Midbrain (tissue), 1 donor: ENCODE data around the gene SIGLEC6.

Source experiments
- DNase-seq: peaks from one replicate; lab custom pipeline; 2025; lab: John Stamatoyannopoulos, UW

Gene SIGLEC6

DNA sequence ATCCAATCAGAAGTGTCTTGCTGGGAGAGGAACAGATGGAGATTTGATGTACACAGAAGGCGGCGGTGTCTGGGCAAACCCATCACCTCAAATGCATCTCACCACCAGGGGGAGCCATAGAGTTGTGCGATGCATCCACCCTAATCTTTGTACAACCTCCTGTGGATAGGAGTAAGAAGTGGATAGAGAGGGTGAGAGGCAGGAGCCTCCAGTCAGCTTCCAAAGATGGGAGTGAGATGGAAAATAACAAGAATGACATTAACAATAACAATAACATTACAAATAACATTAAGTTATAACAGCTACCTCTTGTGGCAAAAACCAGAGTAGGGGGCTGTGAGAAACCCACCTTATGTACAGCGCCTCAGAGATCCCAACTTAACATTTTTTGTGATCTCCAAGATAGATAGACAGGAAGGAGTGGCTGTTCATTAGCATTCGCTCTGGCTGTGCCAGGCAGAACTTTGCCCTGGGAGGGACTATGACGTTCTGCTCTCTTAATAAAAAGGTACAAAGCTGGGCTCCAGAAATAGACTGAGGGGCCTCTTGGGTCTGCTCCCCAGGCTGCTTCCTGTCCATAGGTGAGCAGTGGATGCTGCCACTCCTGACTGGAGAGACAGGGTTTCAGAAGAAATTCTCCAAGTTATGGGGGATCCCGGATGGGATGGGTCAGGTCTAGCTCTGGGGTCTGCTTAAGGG, 58.3 kb downstream of the SIGLEC6 start:
- peak; percentile 49 for DNase-seq

DNA sequence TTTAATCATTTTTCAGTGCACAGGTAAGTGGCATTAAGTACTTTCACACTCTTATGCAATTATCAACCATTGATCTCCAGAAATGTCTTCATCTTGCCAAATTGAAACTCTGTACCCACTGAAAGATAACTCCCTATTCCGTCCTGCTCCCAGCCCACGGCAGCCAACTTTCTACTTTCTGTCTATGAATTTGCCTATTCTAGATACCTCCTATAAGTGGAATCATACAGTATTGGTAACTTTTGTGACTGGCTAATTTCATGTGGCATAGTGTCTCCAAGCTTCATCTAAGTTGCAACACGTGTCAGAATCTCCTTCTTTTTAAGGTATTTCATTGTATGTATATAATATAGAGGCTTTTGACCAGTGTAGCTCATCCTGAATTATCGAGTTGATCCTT, 58.9 kb downstream of the SIGLEC6 start:
- no peak for DNase-seq

DNA sequence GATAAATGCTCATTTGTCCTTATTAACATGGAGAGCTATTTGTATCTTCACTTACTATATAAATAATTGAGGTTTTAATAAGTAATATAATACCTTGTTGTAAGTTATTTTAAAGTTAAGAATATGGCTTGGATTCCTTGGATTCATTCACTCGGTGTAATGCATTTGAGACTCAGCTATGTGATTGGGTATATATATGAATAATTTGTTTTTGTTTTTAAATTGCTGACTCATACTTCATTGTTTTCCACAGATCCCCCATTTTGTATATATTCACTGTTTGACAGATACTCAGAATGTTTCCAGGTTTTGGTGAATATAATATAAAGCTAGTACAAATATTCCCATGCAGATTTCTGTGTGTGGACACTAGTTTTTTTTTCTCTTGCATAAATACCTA, 59.9 kb downstream of the SIGLEC6 start:
- DNase-seq, result no peak

DNA sequence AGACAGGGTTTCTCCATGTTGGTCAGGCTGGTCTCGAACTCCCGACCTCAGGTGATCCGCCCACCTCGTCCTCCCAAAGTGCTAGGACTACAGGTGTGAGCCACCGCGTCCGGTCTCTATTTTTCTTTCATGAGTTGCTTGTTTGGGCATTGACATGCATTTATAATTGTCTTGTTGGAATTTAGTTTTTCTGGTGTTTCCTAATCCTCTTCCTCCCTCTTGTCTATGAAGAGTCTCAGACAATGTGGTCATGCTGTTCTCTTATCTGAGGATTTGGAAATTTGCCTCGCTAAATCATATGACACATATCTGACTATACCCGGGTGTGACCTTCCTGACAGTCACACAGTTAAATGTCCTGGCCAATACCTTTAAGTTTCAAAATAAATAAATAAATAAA, 60.5 kb downstream of the SIGLEC6 start:
- no peak for DNase-seq

DNA sequence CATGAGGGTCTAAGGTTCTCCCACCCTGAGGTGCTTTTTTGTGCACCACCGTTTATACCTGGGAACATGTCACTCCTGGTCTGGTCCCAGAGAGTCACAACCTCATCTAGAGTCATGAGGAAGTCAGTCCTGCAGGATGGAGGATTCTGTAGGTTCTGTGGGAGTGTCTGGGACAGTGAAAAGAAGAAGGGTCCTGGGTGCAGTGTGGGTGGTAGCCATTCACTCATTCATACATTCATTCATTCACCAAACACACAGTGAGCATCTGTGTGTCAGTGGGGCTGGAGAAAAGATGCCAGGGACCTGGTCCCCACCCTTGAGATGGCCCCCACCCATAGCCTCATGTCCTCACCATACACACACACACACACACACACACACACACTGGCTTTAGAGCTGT, 61.8 kb downstream of the SIGLEC6 start:
- DNase-seq, result no peak

DNA sequence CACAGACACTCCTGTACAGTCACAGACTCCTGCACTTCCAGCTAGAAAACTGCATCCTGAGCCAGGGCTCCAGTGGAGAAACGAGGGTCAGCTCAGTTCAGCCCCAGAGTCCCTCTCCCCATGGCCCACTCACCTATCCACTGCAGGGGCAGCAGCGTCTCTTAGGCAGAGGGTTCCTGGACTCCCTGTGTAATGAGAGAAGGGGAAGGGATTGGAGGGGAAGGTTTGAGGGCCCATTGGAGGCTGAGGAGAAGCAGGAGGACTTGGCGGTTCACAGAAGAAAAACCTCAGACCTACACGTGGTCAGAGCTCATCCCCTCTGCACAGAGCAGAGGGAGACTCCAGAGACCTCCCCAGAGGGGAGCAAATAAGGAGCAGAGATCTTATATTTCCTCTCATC, 62.3 kb downstream of the SIGLEC6 start:
- no peak for DNase-seq

DNA sequence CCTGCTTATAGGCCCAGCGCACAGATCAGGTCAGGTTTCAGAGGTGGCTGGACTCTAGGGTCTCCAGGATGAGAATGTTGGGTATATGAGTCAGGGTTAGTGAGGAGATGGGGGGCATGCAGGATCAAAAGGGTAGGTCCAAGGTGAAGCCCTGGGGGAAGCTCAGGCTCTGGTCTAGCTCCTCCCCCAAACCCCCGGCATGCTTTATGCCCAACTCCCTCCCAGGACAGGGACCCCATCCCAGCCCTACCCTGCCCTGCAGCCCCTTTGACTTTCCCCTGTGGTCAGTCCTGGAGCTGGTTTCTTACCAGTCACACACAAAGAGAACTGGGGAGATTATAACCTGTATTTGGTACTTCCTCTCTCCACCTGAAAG, 62.9 kb downstream of the SIGLEC6 start:
- no peak for DNase-seq

DNA sequence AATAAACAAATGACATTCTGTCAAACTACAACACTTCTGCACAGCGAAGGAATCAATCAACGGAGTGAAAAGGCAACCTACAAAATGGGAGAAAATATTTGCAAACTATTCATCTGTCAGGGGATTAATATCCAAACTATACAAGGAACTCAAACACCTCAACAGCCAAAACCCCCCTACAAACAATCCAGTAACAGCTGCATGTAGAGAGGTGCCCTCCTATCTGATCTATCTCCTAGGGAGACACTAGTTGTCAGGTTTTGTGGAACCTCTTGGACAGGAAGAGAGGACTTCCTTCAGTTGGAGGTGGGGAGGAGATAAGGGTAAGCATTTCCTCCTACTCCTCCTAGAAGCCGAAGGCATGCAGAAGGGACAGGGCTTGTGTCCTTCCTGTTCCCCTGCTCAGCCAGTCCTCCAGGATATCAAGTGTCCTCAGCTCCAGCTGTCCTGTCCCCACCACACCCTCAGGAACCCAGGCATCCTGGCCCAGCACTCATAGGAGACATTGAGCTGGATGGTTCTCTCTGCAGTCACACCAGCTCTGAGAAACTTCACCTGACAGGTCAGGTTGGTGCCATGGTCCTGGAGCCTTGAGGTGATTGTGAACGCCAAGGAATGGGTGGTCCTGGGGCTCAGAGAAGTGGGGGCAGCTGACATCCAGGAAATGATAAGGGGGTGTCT, 63.5 kb downstream of the SIGLEC6 start:
- no peak for DNase-seq
